ENCODE results near the gene CGREF1.
"Not testable (repeated sequence)": the region's sequence is repeated elsewhere in the genome, so short reads cannot be mapped to it uniquely, and the experiment has no call there.

The CGREF1 gene

GRCh38 chr2:27111392-27112078 lies 7.4 kb downstream of the CGREF1 start:
- not testable (repeated sequence) for DNase-seq (ENCODE audit: low read depth in 2 of 3, low spot score in 2 of 3)

DNA sequence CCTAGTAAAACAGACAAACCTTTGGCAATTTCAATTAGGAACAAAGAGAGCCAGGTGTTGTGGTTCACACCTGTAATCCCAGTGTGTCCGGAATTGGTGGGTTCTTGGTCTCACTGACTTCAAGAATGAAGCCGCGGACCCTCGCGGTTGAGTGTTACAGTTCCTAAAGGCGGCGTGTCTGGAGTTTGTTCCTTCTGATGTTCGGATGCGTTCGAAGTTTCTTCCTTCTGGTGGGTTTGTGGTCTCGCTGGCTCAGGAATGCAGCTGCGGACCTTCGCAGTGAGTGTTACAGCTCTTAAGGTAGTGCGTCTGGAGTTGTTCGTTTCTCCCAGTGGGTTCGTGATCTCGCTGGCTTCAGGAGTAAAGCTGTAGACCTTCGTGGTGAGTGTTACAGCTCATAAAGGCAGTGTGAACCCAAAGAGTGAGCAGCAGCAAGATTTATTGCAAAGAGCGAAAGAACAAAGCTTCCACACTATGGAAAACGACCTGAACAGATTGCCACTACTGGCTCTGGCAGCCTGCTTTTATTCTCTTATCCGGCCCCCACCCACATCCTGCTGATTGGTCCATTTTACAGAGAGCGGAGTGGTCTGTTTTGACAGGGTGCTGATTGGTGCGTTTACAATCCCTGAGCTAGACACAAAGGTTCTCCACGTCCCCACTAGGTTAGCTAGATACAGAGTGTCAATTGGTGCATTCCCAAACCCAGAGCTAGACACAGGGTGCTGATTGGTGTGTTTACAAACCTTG lies 8.2 kb downstream of the CGREF1 start:
- DNase-seq (ENCODE audit: low read depth in 2 of 3, low spot score in 2 of 3): not testable (repeated sequence)

GRCh38 chr2:27109083-27109482 lies 9.8 kb downstream of the CGREF1 start:
- no peak for DNase-seq (ENCODE audit: low read depth in 2 of 3, low spot score in 2 of 3)

DNA sequence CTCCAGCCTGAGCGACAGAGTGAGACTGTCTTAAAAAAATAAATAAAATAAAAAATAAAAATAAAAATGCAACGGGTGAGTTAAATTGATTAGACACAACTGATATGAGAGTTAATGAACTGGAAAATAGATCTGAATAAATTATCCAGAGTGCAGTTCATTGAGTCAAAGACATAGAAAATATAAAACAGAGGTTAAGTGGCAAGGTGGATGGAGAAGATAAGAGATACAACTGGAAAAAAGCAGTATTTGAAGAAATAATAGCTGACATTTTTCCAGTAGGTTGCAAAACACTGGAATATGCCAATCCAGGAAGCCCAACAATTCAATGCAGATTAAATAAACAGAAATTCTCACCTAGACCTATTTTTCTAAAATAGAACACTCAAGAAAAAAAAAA lies 10.7 kb downstream of the CGREF1 start:
- no peak for DNase-seq (ENCODE audit: low read depth in 2 of 3, low spot score in 2 of 3)

DNA sequence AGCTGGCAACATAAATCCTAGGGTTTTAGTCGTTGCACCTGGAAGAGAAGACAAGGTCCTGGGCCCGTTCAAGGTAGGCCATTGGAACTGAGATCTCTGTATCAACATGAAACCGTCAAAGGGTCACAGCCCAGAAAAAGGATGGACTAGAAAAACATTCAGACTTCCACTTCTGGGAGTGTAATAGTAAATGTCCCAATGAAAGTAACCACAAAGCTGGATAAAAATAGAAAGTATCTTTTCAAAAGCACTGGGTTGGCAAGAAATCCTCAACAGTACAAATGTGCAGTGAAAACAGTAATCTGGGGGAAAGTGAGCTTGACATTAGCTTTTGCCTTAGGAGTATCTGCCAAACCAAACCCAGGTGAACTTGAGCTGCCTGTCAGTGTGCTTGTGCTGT lies 12.9 kb downstream of the CGREF1 start:
- no peak for DNase-seq (ENCODE audit: low read depth in 2 of 3, low spot score in 2 of 3)

DNA sequence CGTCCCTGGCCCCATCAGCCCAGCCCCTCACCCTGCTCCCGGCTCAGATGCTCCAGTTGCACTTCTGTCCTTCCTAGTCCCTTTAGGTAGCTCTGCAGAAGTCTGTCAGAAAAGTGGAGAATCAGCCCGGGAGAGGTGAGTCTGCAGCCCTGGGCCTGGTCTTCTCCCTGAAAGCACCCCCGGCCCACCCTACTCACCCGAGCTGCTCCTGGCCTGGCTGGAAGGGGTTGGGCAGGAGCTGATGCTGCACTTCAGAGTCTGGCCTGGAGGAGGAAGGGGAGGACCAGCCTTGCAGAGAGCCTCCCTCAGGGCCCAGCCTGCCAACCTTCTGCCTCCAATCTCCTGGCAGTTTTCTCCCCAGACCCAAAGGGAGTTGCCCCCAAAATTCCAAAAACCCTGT lies 16.6 kb downstream of the CGREF1 start:
- DNase-seq (ENCODE audit: low read depth in 2 of 3, low spot score in 2 of 3): no peak

GRCh38 chr2:27100036-27100435 lies 18.9 kb downstream of the CGREF1 start:
- no peak for DNase-seq (ENCODE audit: low read depth in 2 of 3, low spot score in 2 of 3)

- no peak for DNase-seq (ENCODE audit: low read depth in 2 of 3, low spot score in 2 of 3)
Observed at GRCh38 chr2:27099334-27099955, 19.5 kb downstream of the CGREF1 start.

- DNase-seq (ENCODE audit: low read depth in 2 of 3, low spot score in 2 of 3): no peak
Observed at GRCh38 chr2:27097341-27097740, 21.6 kb downstream of the CGREF1 start.

GRCh38 chr2:27096748-27097297 lies 22.1 kb downstream of the CGREF1 start:
- no peak for DNase-seq (ENCODE audit: low read depth in 2 of 3, low spot score in 2 of 3)

- DNase-seq (ENCODE audit: low read depth in 2 of 3, low spot score in 2 of 3): no peak
Observed at GRCh38 chr2:27095745-27096651, 22.9 kb downstream of the CGREF1 start.

GRCh38 chr2:27095427-27095744 lies 23.5 kb downstream of the CGREF1 start:
- DNase-seq (ENCODE audit: low read depth in 2 of 3, low spot score in 2 of 3): no peak

- no peak for DNase-seq (ENCODE audit: low read depth in 2 of 3, low spot score in 2 of 3)
Observed at GRCh38 chr2:27094353-27094984, 24.5 kb downstream of the CGREF1 start.

DNA sequence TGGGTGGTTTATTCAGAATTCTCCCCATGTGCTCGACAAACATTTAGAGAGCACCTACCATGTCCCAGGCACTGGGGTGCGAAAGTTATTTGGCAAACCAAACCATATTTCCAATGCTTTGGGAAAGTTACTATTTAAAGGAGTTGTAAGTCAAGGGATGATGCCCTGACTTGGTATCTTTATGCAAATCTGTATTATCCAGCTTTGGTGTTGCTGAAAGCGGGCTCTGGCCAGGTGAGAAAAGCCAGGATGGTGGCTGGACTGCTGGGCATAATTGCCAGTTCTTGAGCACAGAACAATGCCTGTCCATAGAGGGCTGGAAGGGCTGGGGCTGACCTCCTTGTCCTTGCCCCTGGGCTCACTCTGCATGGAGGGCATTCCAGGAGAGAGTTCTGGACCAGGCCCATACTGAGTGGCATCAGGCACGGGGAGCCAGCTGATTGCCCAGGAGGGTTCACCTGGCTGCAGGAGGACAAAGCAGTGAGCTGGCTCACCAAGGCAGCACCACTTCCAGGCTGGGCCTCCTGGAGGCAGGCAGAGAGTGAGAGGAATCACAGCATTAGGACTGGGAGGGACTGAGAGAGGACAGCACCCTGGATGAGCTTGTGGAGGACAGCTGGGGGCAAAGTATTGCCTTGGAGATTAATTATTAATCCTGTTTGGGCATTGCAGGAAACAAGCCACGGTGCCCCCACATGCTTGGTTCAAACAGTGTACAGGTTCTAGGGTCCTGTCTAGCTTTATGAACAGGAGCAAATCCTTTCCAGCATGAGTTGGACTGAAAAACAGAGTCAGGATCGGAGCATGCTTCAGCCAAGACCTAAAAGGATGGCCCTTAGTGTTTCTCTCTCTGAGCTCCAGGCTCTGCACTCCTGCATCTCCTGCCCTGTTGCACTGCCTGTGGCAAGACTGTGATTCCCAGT lies 25.2 kb downstream of the CGREF1 start:
- no peak for DNase-seq (ENCODE audit: low read depth in 2 of 3, low spot score in 2 of 3)

DNA sequence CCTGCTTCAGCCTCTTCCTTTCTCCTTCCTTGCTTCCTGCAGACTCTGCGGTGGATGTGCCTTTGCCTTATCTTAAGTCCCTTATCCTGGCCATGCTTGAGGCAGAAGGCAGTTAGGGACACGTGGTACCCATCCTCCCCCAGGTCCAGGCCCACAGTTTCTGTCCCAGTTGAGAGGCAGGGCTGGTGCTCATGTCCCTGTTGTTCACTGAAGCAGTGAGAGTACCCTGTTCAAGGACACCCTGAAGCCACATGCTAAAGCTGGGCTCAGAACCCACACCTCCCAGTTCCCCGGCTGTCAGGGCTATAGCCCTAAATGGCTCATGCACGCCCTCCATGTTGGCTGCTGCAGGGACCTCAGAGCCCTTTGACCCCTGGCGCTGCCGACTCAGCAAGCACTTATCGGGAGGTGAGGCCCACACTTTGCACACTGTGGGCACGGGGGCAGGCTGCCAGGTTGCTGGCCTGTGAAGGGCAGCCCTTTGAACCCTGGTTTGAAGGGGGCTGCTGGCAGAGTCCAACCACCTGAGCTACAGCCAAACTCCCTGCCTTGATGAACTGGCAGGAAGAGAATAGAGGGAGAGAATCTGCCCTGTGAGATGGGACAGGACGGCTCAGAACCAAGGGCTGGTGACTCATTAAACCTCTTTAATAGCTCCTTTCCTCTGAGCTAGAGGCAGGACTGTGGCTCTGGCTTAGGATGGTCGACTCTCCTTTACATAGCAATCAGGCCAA lies 26.1 kb downstream of the CGREF1 start:
- DNase-seq (ENCODE audit: low read depth in 2 of 3, low spot score in 2 of 3): no peak

GRCh38 chr2:27091746-27092695 lies 26.9 kb downstream of the CGREF1 start:
- no peak for DNase-seq (ENCODE audit: low read depth in 2 of 3, low spot score in 2 of 3)

DNA sequence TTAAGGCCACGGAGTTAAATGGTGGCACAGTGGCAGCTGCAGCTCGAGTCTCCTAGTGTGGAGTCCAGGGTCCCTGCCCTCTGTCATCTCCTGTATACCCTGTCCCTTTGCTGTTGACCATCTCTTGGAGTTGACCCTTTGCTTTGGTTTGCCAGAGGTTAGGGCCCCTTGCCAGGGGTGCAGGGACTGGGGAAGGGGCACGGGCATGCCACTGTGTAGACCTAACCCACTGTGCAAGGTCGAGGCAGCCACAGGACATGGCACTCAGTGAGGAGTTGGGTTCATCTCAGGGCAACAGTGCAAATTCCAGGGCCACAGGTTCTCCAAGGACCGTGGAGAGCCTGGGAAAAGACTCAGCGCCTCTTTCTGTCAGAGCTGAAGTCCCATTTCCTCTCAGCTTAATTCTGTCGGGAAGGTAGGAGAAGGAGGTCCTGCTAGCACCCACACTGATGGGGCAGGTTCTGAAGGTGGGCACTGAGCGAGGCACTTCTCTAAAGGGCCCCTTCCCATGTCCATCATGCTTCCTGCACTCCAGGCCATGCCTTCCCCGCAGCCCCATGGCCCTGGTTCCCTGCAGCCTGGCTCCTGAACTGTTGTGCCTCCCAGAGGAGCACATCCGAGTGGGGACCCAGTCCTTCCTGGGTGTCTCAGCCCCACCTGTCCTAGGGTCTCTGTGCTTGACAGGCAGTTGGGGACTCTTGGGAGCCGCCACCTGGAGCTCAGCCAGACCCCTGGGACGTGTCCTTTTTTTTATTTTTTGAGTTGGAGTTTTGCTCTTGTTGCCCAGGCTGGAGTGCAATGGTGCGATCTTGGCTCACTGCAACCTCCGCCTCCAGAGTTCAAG lies 29.6 kb downstream of the CGREF1 start:
- no peak for DNase-seq (ENCODE audit: low read depth in 2 of 3, low spot score in 2 of 3)

Data from activated CD8-positive, alpha-beta memory T cell treated with anti-CD3 and anti-CD28 coated beads for 48 hours (primary cell).